Stimulated activated CD8-positive, alpha-beta memory T cell treated with anti-CD3 and anti-CD28 coated beads, Interleukin-4, amount 100 ng/mL, for 1 hour (primary cell): ENCODE data around the gene SLC26A2.
"Not testable (repeated sequence)": the region's sequence is repeated elsewhere in the genome, so short reads cannot be mapped to it uniquely, and the experiment has no call there.

ENCODE experiments used
- DNase-seq, 2 donors: peaks; one replicate each; pipeline ENCODE4 v3.0.0-alpha.2; 2020; ENCODE audit warnings: low read depth in 2 of 2, low spot score in 1 of 2

SLC26A2 gene

GRCh38 chr5:149936700-149937091 lies 23.9 kb upstream of the SLC26A2 start:
- no peak for DNase-seq

GRCh38 chr5:149937610-149938009 lies 22.9 kb upstream of the SLC26A2 start:
- no peak for DNase-seq

GRCh38 chr5:149938279-149938678 lies 22.3 kb upstream of the SLC26A2 start:
- DNase-seq = no peak

GRCh38 chr5:149938791-149939358 lies 21.7 kb upstream of the SLC26A2 start:
- no peak for DNase-seq

- DNase-seq = no peak
These were observed 21.0 kb upstream of the SLC26A2 start for GRCh38 chr5:149939546-149939945.

- DNase-seq = no peak
These were observed 20.4 kb upstream of the SLC26A2 start for GRCh38 chr5:149940077-149940574.

- no peak for DNase-seq
These were observed 19.5 kb upstream of the SLC26A2 start for GRCh38 chr5:149940941-149941644.

- DNase-seq = no peak
These were observed 18.8 kb upstream of the SLC26A2 start for GRCh38 chr5:149941795-149942194.

GRCh38 chr5:149942199-149942598 lies 18.4 kb upstream of the SLC26A2 start:
- DNase-seq = no peak

GRCh38 chr5:149942741-149943169 lies 17.8 kb upstream of the SLC26A2 start:
- DNase-seq = not testable (repeated sequence)

- DNase-seq = not testable (repeated sequence)
These were observed 17.2 kb upstream of the SLC26A2 start for GRCh38 chr5:149943177-149943949.

- DNase-seq = no peak
These were observed 15.9 kb upstream of the SLC26A2 start, which contains the start of gene PDE6A for GRCh38 chr5:149944666-149945065. Gene PDE6A (minus strand): TSS chr5:149944793. CDS start chr5:149944673, 120 bp downstream.

- no peak for DNase-seq
These were observed 14.4 kb upstream of the SLC26A2 start for GRCh38 chr5:149946118-149946517.

- DNase-seq = no peak
These were observed 11.6 kb upstream of the SLC26A2 start for GRCh38 chr5:149948993-149949392.

- DNase-seq = no peak
These were observed 9.3 kb upstream of the SLC26A2 start for GRCh38 chr5:149951138-149951749.

GRCh38 chr5:149953436-149954121 lies 7.0 kb upstream of the SLC26A2 start:
- DNase-seq = no peak

GRCh38 chr5:149954798-149955197 lies 5.8 kb upstream of the SLC26A2 start:
- DNase-seq = no peak

- no peak for DNase-seq
These were observed 3.9 kb upstream of the SLC26A2 start for GRCh38 chr5:149956685-149957084.

- no peak for DNase-seq
These were observed 2.7 kb upstream of the SLC26A2 start for GRCh38 chr5:149957855-149958254.

- DNase-seq = peak in 1 of 2 donors; percentile 3
These were observed 937 bp upstream of the SLC26A2 start for GRCh38 chr5:149959406-149960236.
